ENCODE results near the gene SMC1A.

GRCh38 chrX:53438832-53439230 is 16.4 kb upstream of the SMC1A start:
- TF ChIP-seq, protein P1, sequence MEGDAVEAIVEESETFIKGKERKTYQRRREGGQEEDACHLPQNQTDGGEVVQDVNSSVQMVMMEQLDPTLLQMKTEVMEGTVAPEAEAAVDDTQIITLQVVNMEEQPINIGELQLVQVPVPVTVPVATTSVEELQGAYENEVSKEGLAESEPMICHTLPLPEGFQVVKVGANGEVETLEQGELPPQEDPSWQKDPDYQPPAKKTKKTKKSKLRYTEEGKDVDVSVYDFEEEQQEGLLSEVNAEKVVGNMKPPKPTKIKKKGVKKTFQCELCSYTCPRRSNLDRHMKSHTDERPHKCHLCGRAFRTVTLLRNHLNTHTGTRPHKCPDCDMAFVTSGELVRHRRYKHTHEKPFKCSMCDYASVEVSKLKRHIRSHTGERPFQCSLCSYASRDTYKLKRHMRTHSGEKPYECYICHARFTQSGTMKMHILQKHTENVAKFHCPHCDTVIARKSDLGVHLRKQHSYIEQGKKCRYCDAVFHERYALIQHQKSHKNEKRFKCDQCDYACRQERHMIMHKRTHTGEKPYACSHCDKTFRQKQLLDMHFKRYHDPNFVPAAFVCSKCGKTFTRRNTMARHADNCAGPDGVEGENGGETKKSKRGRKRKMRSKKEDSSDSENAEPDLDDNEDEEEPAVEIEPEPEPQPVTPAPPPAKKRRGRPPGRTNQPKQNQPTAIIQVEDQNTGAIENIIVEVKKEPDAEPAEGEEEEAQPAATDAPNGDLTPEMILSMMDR (IDR thresholded peaks at IDR 0.05), result no peak
- TF ChIP-seq POLR2AphosphoS5 (IDR thresholded peaks at IDR 0.05), result no peak
- TF ChIP-seq POLR2A (IDR thresholded peaks at IDR 0.05), result no peak
